Measurements from ENCODE around the gene TXNDC12. TPM values are rescaled to one million over a fixed set of nuclear protein-coding genes. Genes with fewer than 3 reads are reported as not detected.

The TXNDC12 gene
- total and polyA plus RNA-seq, 2 donors (not counting 1 experiment from before 2014, with no cell fraction given) = 12.6 to 38.9 TPM

GRCh38 chr1:52063192-52063591 is 8.2 kb upstream of the TXNDC12 start:
- Histone ChIP-seq H3K79me2 (ENCODE audit: control insufficient read depth, insufficient read depth, low read length) (peaks cover 98% of the 10 kb centered on the region), H3K27me3 (replicated peaks in 1 of 4; ENCODE audit: control extremely low read depth in 1 of 4, control insufficient read depth in 3 of 4, insufficient read depth in 4 of 4, low read length in 3 of 4) (no peaks in the 10 kb centered on the region), H4K20me1 (ENCODE audit: control insufficient read depth, insufficient read depth, low read length, poor library complexity, severe bottlenecking) (peaks cover 60% of the 10 kb centered on the region), H3K4me1 (ENCODE audit: control insufficient read depth in 2 of 2, insufficient read depth in 2 of 2, low read length in 2 of 2) (peaks cover 0 to under 1% of the 10 kb centered on the region in 2 donors), H3K9ac (ENCODE audit: low read length) (no peak overlapping the region), H3K27ac (ENCODE audit: low read length in 2 of 2) (no peak overlapping the region), H3K9me3 (ENCODE audit: control extremely low read depth in 1 of 3, control insufficient read depth in 2 of 3, insufficient read depth in 1 of 3, low read length in 2 of 3) (no peaks in the 10 kb centered on the region), H2AFZ (ENCODE audit: insufficient read depth, low read depth, low read length, poor library complexity, severe bottlenecking) (no peak overlapping the region), H3K4me2 (replicated peaks; ENCODE audit: low read depth, low read length, poor library complexity, severe bottlenecking) (no peak overlapping the region), H3K36me3 (replicated peaks in 1 of 2; ENCODE audit: control extremely low read depth in 1 of 2, control insufficient read depth in 1 of 2, extremely low read depth in 1 of 2, insufficient read depth in 2 of 2, low read length in 1 of 2) (peaks cover 6 to 70% of the 10 kb centered on the region in 2 experiments), H3K4me3 (ENCODE audit: control extremely low read depth in 1 of 5, extremely low read depth in 1 of 5, insufficient read depth in 1 of 5, low read depth in 2 of 5, low read length in 4 of 5) (no peak overlapping the region)
- POLR2A ChIA-PET = no interaction called here
- H3K9me3 Mint-ChIP-seq (ENCODE audit: insufficient read depth) = no peaks in the 10 kb centered on the region
- ATAC-seq (ENCODE audit: low read depth) (no peak), DNase-seq (no peak)
- no peak overlapping the region for H3K4me3 Mint-ChIP-seq
- WGBS (ENCODE audit: insufficient coverage) = 100% methylated on average over 2 of the region's 2 CpGs
- H3K27me3 Mint-ChIP-seq = no peaks in the 10 kb centered on the region
- no peak for TF ChIP-seq EZH2 (IDR thresholded peaks at IDR 0.05; ENCODE audit: borderline replicate concordance, insufficient read depth, low read depth, low read length, poor library complexity, severe bottlenecking)
- TF ChIP-seq, protein P1, sequence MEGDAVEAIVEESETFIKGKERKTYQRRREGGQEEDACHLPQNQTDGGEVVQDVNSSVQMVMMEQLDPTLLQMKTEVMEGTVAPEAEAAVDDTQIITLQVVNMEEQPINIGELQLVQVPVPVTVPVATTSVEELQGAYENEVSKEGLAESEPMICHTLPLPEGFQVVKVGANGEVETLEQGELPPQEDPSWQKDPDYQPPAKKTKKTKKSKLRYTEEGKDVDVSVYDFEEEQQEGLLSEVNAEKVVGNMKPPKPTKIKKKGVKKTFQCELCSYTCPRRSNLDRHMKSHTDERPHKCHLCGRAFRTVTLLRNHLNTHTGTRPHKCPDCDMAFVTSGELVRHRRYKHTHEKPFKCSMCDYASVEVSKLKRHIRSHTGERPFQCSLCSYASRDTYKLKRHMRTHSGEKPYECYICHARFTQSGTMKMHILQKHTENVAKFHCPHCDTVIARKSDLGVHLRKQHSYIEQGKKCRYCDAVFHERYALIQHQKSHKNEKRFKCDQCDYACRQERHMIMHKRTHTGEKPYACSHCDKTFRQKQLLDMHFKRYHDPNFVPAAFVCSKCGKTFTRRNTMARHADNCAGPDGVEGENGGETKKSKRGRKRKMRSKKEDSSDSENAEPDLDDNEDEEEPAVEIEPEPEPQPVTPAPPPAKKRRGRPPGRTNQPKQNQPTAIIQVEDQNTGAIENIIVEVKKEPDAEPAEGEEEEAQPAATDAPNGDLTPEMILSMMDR (IDR thresholded peaks at IDR 0.05) = no peak
- intact Hi-C loops (cut with micrococcal nuclease) = no loop called here
- peaks cover 23% of the 10 kb centered on the region for H3K4me1 Mint-ChIP-seq
- H3K27ac Mint-ChIP-seq = no peak overlapping the region
- CTCF ChIA-PET = no interaction called here

DNA sequence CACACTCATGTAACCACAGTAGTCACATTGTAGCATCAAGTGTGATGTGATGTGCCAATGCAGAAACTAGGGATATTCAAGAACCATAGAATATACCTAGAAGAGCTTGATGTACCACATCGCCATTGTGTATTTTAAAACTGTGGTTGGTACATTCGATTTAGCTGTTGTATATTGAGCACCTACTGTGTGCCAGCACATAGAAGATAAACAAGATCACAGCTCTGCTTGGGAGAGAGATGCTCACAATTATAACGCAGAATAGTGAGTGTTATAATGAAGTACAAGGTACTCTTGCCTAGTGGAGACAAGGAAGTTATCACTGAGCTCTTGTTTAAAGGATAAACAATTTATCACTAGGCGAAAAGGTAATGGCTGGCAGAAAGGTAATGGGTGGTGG is 5.8 kb upstream of the TXNDC12 start:
- intact Hi-C loops (cut with micrococcal nuclease) = no loop called here
- no peak overlapping the region for H3K4me3 ChIP-seq (ENCODE audit: control extremely low read depth in 1 of 5, extremely low read depth in 1 of 5, insufficient read depth in 1 of 5, low read depth in 2 of 5, low read length in 4 of 5)
- no peak overlapping the region for H3K4me3 Mint-ChIP-seq
- no peak overlapping the region for H3K27ac ChIP-seq (ENCODE audit: low read length in 2 of 2)
- no peak for DNase-seq
- H3K9me3 ChIP-seq (ENCODE audit: control extremely low read depth in 1 of 3, control insufficient read depth in 2 of 3, insufficient read depth in 1 of 3, low read length in 2 of 3) = no peaks in the 10 kb centered on the region
- H3K27me3 Mint-ChIP-seq = no peaks in the 10 kb centered on the region
- H4K20me1 ChIP-seq (ENCODE audit: control insufficient read depth, insufficient read depth, low read length, poor library complexity, severe bottlenecking) = peaks cover 49% of the 10 kb centered on the region
- POLR2A ChIA-PET = no interaction called here
- no peak for ATAC-seq (ENCODE audit: low read depth)
- no peaks in the 10 kb centered on the region for H3K9me3 Mint-ChIP-seq (ENCODE audit: insufficient read depth)
- H3K4me1 ChIP-seq (ENCODE audit: control insufficient read depth in 2 of 2, insufficient read depth in 2 of 2, low read length in 2 of 2) = peaks cover 14 to 17% of the 10 kb centered on the region in 2 donors
- CTCF ChIA-PET = no interaction called here
- 100% methylated on average over 3 of the region's 4 CpGs for WGBS (ENCODE audit: insufficient coverage)
- no peak overlapping the region for H3K4me2 ChIP-seq (replicated peaks; ENCODE audit: low read depth, low read length, poor library complexity, severe bottlenecking)
- peaks cover 37% of the 10 kb centered on the region for H3K4me1 Mint-ChIP-seq
- no peaks in the 10 kb centered on the region for H3K27me3 ChIP-seq (replicated peaks in 1 of 4; ENCODE audit: control extremely low read depth in 1 of 4, control insufficient read depth in 3 of 4, insufficient read depth in 4 of 4, low read length in 3 of 4)
- H3K36me3 ChIP-seq (replicated peaks in 1 of 2; ENCODE audit: control extremely low read depth in 1 of 2, control insufficient read depth in 1 of 2, extremely low read depth in 1 of 2, insufficient read depth in 2 of 2, low read length in 1 of 2) = peaks cover 2 to 53% of the 10 kb centered on the region in 2 experiments
- H2AFZ ChIP-seq (ENCODE audit: insufficient read depth, low read depth, low read length, poor library complexity, severe bottlenecking) = no peak overlapping the region
- H3K9ac ChIP-seq (ENCODE audit: low read length) = no peak overlapping the region
- TF ChIP-seq EZH2 (IDR thresholded peaks at IDR 0.05; ENCODE audit: borderline replicate concordance, insufficient read depth, low read depth, low read length, poor library complexity, severe bottlenecking) = no peak
- TF ChIP-seq, protein P1 (IDR thresholded peaks at IDR 0.05) = no peak
- H3K79me2 ChIP-seq (ENCODE audit: control insufficient read depth, insufficient read depth, low read length) = peaks cover 93% of the 10 kb centered on the region
- H3K27ac Mint-ChIP-seq = no peak overlapping the region

All from B cell (primary cell).